ENCODE results near the gene MEIKIN. TPM values are rescaled to one million over a fixed set of nuclear protein-coding genes. Genes with fewer than 3 reads are reported as not detected.

Gene MEIKIN
- total and polyA plus RNA-seq, 2 experiments from 2014 or later = not detected

- H3K27me3 Mint-ChIP-seq (ENCODE audit: insufficient read depth, low read depth, poor library complexity) = no peaks in the 10 kb centered on the region
- peaks cover 4% of the 10 kb centered on the region; the same call in 2 of the 3 replicates for H3K4me1 Mint-ChIP-seq
- H3K9me3 Mint-ChIP-seq = no peaks in the 10 kb centered on the region; the same call in 2 of the 3 replicates
- Histone ChIP-seq H3F3A (replicated peaks; ENCODE audit: low read depth) (no peaks in the 10 kb centered on the region), H3K36me3 (ENCODE audit: insufficient read depth) (no peaks in the 10 kb centered on the region), H3K4me2 (no peak overlapping the region), H3K27ac (ENCODE audit: low read depth) (no peak overlapping the region), H3K4me1 (ENCODE audit: insufficient read depth) (0 out of 2 replicates have a peak, but pooled peaks cover 9% of the 10 kb centered on the region), H3K27me3 (ENCODE audit: insufficient read depth) (no peaks in the 10 kb centered on the region), H3K9me2 (ENCODE audit: insufficient read depth) (no peaks in the 10 kb centered on the region), H4K20me1 (replicated peaks; ENCODE audit: insufficient read depth) (peaks cover 20% of the 10 kb centered on the region), H3K79me2 (replicated peaks; ENCODE audit: insufficient read depth) (peaks cover 98% of the 10 kb centered on the region), H3K4me3 (no peak overlapping the region), H2AFZ (no peak overlapping the region)
- no peak overlapping the region for H3K27ac Mint-ChIP-seq
- TF ChIP-seq STAT1 (IDR thresholded peaks at IDR 0.05; ENCODE audit: unreplicated experiment) = no peak
- no peak for TF ChIP-seq JUNB (IDR thresholded peaks at IDR 0.05; ENCODE audit: unreplicated experiment)
- TF ChIP-seq ZNF331 (CRISPR knock-in tag; IDR thresholded peaks at IDR 0.05; ENCODE audit: low read depth) = no peak
- TF ChIP-seq POLR2AphosphoS5 (IDR thresholded peaks at IDR 0.05; ENCODE audit: low read depth) = no peak
- TF ChIP-seq REST (IDR thresholded peaks at IDR 0.05; ENCODE audit: unreplicated experiment) = no peak
- TF ChIP-seq ZNF114 (CRISPR knock-in tag; IDR thresholded peaks at IDR 0.05) = no peak
- no peak overlapping the region for H3K4me3 Mint-ChIP-seq
- ATAC-seq = no peak
- DNase-seq (ENCODE audit: low spot score) = no peak
- H3K36me3 Mint-ChIP-seq (ENCODE audit: low read depth) = peaks cover 3% of the 10 kb centered on the region; the same call in 1 of the 3 replicates
Measured at GRCh38 chr5:131757830-131758519, 187.5 kb downstream of the MEIKIN start.

Other genes with a start within 250 kb of the MEIKIN start
- 20.7 and 27.9 TPM in 2 replicates for gene FNIP1, start 148.6 kb downstream of the MEIKIN start, total RNA-seq (2014; rRNA removed; shearing (Covaris generic))
- gene FNIP1, start 148.6 kb downstream of the MEIKIN start, polyA plus RNA-seq (2016; fragmentation: Nextera tagmentation; extraction: Ambion mirVana) = 7.7 and 8.2 TPM in 2 replicates
- gene ACSL6, start 66.0 kb upstream of the MEIKIN start, total RNA-seq (2014; rRNA removed; shearing (Covaris generic)) = 3.6 and 4.6 TPM in 2 replicates
- gene ACSL6, start 66.0 kb upstream of the MEIKIN start, polyA plus RNA-seq (2016; fragmentation: Nextera tagmentation; extraction: Ambion mirVana) = 0.76 and 1.1 TPM in 2 replicates
- not detected in 2 replicates for gene IL3, start 115.0 kb upstream of the MEIKIN start, total RNA-seq (2014; rRNA removed; shearing (Covaris generic))
- gene IL3, start 115.0 kb upstream of the MEIKIN start, polyA plus RNA-seq (2016; fragmentation: Nextera tagmentation; extraction: Ambion mirVana) = not detected in 2 replicates
- not detected in 2 replicates for gene CSF2, start 128.1 kb upstream of the MEIKIN start, total RNA-seq (2014; rRNA removed; shearing (Covaris generic))
- not detected in 2 replicates for gene CSF2, start 128.1 kb upstream of the MEIKIN start, polyA plus RNA-seq (2016; fragmentation: Nextera tagmentation; extraction: Ambion mirVana)